GM23338 (cell line): ENCODE results near the gene M1AP.
"Not testable (repeated sequence)": the region's sequence is repeated elsewhere in the genome, so short reads cannot be mapped to it uniquely, and the experiment has no call there.

Experiments used
- CTCF ChIP-seq, 2 experiments: fragments of 200-600 bp in 1 of 2; sonication (generic) in 1 of 2; conservative IDR thresholded peaks; 2 replicates each; pipeline versions ENCODE4 v1.5.1 to v1.6.1; 2016 to 2017; ENCODE audit warnings: antibody characterized with exemption in 2 of 2, low read depth in 2 of 2, mild to moderate bottlenecking in 2 of 2, moderate library complexity in 1 of 2
- EZH2phosphoT487 ChIP-seq: fragments of 200-600 bp; sonication (generic); IDR thresholded peaks from one replicate; pipeline ENCODE4 v1.8.1; 2018; ENCODE audit warnings: antibody characterized with exemption; ENCODE audit not compliant: unreplicated experiment
- REST ChIP-seq: IDR thresholded peaks from one replicate; pipeline ENCODE4 v1.6.1; 2018; ENCODE audit warnings: antibody characterized with exemption; ENCODE audit not compliant: unreplicated experiment

GRCh38 chr2:74561022-74561421 is 87.1 kb downstream of the M1AP start:
- not testable (repeated sequence) for TF ChIP-seq CTCF (conservative IDR thresholded peaks at IDR 0.05; ENCODE audit: low read depth in 2 of 2); EZH2phosphoT487; REST
